H9 (cell line): ENCODE results near the gene MISP. TPM values are rescaled to one million over a fixed set of nuclear protein-coding genes. Genes with fewer than 3 reads are reported as not detected.

Experiments used
- DNase-seq: peaks from one replicate; pipeline ENCODE4 v3.0.0-alpha.2; 2017
- H2AFZ ChIP-seq: one replicate; pipeline ENCODE4 v1.6.1; 2013; ENCODE audit warnings: mild to moderate bottlenecking, low read length, control low read depth, moderate library complexity
- H2AK5ac ChIP-seq: 2 replicates; pipeline ENCODE4 v1.6.1; 2013; ENCODE audit warnings: low read length, control low read depth, mixed read lengths; ENCODE audit not compliant: insufficient read length
- H2BK120ac ChIP-seq: one replicate; pipeline ENCODE4 v1.6.1; 2013; ENCODE audit warnings: low read depth, mild to moderate bottlenecking, low read length, control low read depth, inconsistent platforms; ENCODE audit not compliant: poor library complexity, severe bottlenecking
- H2BK12ac ChIP-seq: 2 replicates; pipeline ENCODE4 v1.6.1; 2013; ENCODE audit warnings: low read length, control low read depth, mixed read lengths, low read depth; ENCODE audit not compliant: insufficient read length
- H2BK15ac ChIP-seq: 2 replicates; pipeline ENCODE4 v1.6.1; 2013; ENCODE audit warnings: low read depth, low read length, control low read depth
- H2BK20ac ChIP-seq: one replicate; pipeline ENCODE4 v1.6.1; 2013; ENCODE audit warnings: low read depth, mild to moderate bottlenecking, low read length, control low read depth, inconsistent platforms; ENCODE audit not compliant: poor library complexity, severe bottlenecking
- H2BK5ac ChIP-seq: 2 replicates; pipeline ENCODE4 v1.6.1; 2013; ENCODE audit warnings: low read length, control low read depth, mixed read lengths; ENCODE audit not compliant: insufficient read length
- H3K14ac ChIP-seq: 2 replicates; pipeline ENCODE4 v1.6.1; 2013; ENCODE audit warnings: low read length, control low read depth; ENCODE audit not compliant: insufficient read depth
- H3K18ac ChIP-seq: 2 replicates; pipeline ENCODE4 v1.6.1; 2013; ENCODE audit warnings: low read depth, mild to moderate bottlenecking, mixed read lengths, low read length, control low read depth; ENCODE audit not compliant: insufficient read length
- H3K23ac ChIP-seq: 2 replicates; pipeline ENCODE4 v1.6.1; 2013; ENCODE audit warnings: low read length, control low read depth, mixed read lengths, low read depth; ENCODE audit not compliant: insufficient read length
- H3K23me2 ChIP-seq: 2 replicates; pipeline ENCODE4 v1.6.1; 2013; ENCODE audit warnings: low read depth, mild to moderate bottlenecking, mixed read lengths, low read length, control low read depth; ENCODE audit not compliant: insufficient read length, poor library complexity, severe bottlenecking
- H3K27ac ChIP-seq: 2 replicates; pipeline ENCODE4 v1.5.1; 2013; ENCODE audit warnings: low read length, control low read depth, mixed read lengths, low read depth; ENCODE audit not compliant: insufficient read length
- H3K27me3 ChIP-seq: 2 replicates; pipeline ENCODE4 v1.6.1; 2013; ENCODE audit warnings: low read length, control low read depth, inconsistent platforms; ENCODE audit not compliant: insufficient read depth
- H3K4ac ChIP-seq: 2 replicates; pipeline ENCODE4 v1.6.1; 2013; ENCODE audit warnings: low read depth, mild to moderate bottlenecking, control low read depth, inconsistent platforms, low read length, moderate library complexity
- H3K4me1 ChIP-seq: 2 replicates; pipeline ENCODE4 v1.6.1; 2013; ENCODE audit warnings: low read length, control low read depth, inconsistent platforms; ENCODE audit not compliant: insufficient read depth
- H3K4me2 ChIP-seq: 2 replicates; pipeline ENCODE4 v1.6.1; 2013; ENCODE audit warnings: low read length, control low read depth, mixed read lengths; ENCODE audit not compliant: insufficient read length, insufficient read depth
- H3K56ac ChIP-seq: 2 replicates; pipeline ENCODE4 v1.6.1; 2013; ENCODE audit warnings: low read depth, mild to moderate bottlenecking, mixed read lengths, low read length, control low read depth; ENCODE audit not compliant: insufficient read length
- H3K79me1 ChIP-seq: 2 replicates; pipeline ENCODE4 v1.6.1; 2013; ENCODE audit warnings: low read depth, mild to moderate bottlenecking, moderate library complexity, low read length, control low read depth, inconsistent platforms; ENCODE audit not compliant: insufficient read depth, poor library complexity, severe bottlenecking
- H3K79me2 ChIP-seq: 2 replicates; pipeline ENCODE4 v1.6.1; 2013; ENCODE audit warnings: low read length, control low read depth, inconsistent platforms; ENCODE audit not compliant: insufficient read depth
- H3K9ac ChIP-seq: 2 replicates; pipeline ENCODE4 v1.6.1; 2013; ENCODE audit warnings: low read length, control low read depth, mixed read lengths; ENCODE audit not compliant: insufficient read length; ENCODE audit errors: extremely low read depth
- H3K9me3 ChIP-seq: one replicate; pipeline ENCODE4 v1.6.1; 2013; ENCODE audit warnings: low read depth, low read length, inconsistent platforms; ENCODE audit not compliant: control insufficient read depth
- H3T11ph ChIP-seq: one replicate; pipeline ENCODE4 v1.6.1; 2013; ENCODE audit warnings: mild to moderate bottlenecking, low read length, control low read depth, inconsistent platforms
- H4K20me1 ChIP-seq: one replicate; pipeline ENCODE4 v1.6.1; 2013; ENCODE audit not compliant: control insufficient read depth, insufficient read length, insufficient read depth
- H4K5ac ChIP-seq: 2 replicates; pipeline ENCODE4 v1.6.1; 2013; ENCODE audit warnings: low read depth, mild to moderate bottlenecking, mixed read lengths, low read length, control low read depth; ENCODE audit not compliant: insufficient read length
- H4K8ac ChIP-seq: replicated peaks from 2 replicates; pipeline ENCODE4 v1.6.1; 2013; ENCODE audit warnings: low read length, control low read depth, mixed read lengths, low read depth; ENCODE audit not compliant: insufficient read length
- H4K91ac ChIP-seq: 2 replicates; pipeline ENCODE4 v1.6.1; 2013; ENCODE audit warnings: low read depth, mild to moderate bottlenecking, moderate library complexity, mixed read lengths, low read length, control low read depth; ENCODE audit not compliant: insufficient read length
- H3K27ac Mint-ChIP-seq, 3 experiments: 2 replicates in 2 of 3; 3 replicates in 1 of 3; pipeline ENCODE4 v1.8.0; 2020 to 2021; ENCODE audit warnings: mixed read lengths in 3 of 3, mild to moderate bottlenecking in 1 of 3, moderate library complexity in 1 of 3
- H3K27me3 Mint-ChIP-seq: 2 replicates; pipeline ENCODE4 v1.8.0; 2021; ENCODE audit warnings: low read depth, mild to moderate bottlenecking, moderate library complexity, mixed read lengths
- H3K36me3 Mint-ChIP-seq, 3 experiments: 2 replicates in 2 of 3; 3 replicates in 1 of 3; pipeline ENCODE4 v1.8.0; 2020 to 2021; ENCODE audit warnings: low read depth in 3 of 3, mixed read lengths in 3 of 3; ENCODE audit not compliant: insufficient read depth in 1 of 3
- H3K4me1 Mint-ChIP-seq, 2 experiments: 2 replicates each; pipeline ENCODE4 v1.8.0; 2020; ENCODE audit warnings: mixed read lengths in 2 of 2
- H3K4me3 Mint-ChIP-seq, 2 experiments: 2 replicates in 1 of 2; 3 replicates in 1 of 2; pipeline ENCODE4 v1.8.0; 2020 to 2021; ENCODE audit warnings: mild to moderate bottlenecking in 2 of 2, mixed read lengths in 2 of 2, moderate library complexity in 1 of 2
- H3K9me3 Mint-ChIP-seq, 2 experiments: 2 replicates in 1 of 2; 3 replicates in 1 of 2; pipeline ENCODE4 v1.8.0; 2020; ENCODE audit warnings: mild to moderate bottlenecking in 2 of 2, mixed read lengths in 2 of 2, moderate library complexity in 1 of 2
- CTCF ChIP-seq: fragments of 200-600 bp; sonication (generic); conservative IDR thresholded peaks from 3 replicates; pipeline ENCODE4 v1.8.0; 2021; ENCODE audit warnings: antibody characterized with exemption, mild to moderate bottlenecking
- WGBS: extraction: QIAGEN DNeasy Blood & Tissue Kit; methylation state at CpG from one replicate; pipeline ENCODE4 v1.1.7; 2013; ENCODE audit warnings: missing lambda C conversion rate, low lambda C conversion rate, mixed read lengths; ENCODE audit not compliant: insufficient read length; ENCODE audit errors: extremely low coverage; 5-methylcytosine and 5-hydroxymethylcytosine counted together
- total RNA-seq: library from RNA; stranded (reverse); gene quantifications from 2 replicates; pipeline ENCODE4 v1.2.1, GENCODE V29; 2021

The MISP gene
- total RNA-seq, 1 experiment from 2014 or later, result 0.44 TPM

DNA sequence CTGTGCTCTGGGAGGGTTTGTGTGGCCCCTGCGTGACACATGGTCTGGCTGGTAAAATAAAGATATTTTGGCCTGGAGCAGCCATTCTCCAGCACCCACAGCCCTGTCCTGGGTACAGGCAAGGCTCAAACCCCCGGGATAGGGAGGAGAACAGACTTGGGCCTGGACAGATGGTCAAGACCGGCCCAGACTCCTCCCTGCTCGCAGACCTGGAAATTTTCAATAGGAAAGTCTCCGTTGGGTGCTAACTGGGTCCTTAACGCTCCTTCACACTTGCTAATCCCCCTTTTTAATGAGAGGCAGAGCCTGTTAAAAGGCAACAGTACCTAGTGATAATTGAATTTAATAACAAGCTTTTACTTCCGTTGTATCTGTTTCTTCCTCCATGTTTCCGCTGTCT lies 39.7 kb upstream of the MISP start:
- Histone ChIP-seq H2BK5ac (no peak overlapping the region), H3K23ac (no peak overlapping the region), H4K20me1 (no peaks in the 10 kb centered on the region), H3K23me2 (peaks cover 8% of the 10 kb centered on the region), H3K4ac (no peak overlapping the region), H4K91ac (no peak overlapping the region), H3K4me2 (no peak overlapping the region), H3K79me2 (no peaks in the 10 kb centered on the region), H3K18ac (no peak overlapping the region), H3K27ac (no peak overlapping the region), H2AK5ac (no peak overlapping the region), H3K79me1 (no peaks in the 10 kb centered on the region), H2BK20ac (no peak overlapping the region), H4K5ac (no peak overlapping the region), H3K9ac (no peak overlapping the region), H3K14ac (no peak overlapping the region), H2BK12ac (no peak overlapping the region), H3K4me1 (no peaks in the 10 kb centered on the region; the same call in 1 of the 2 replicates), H3K9me3 (no peaks in the 10 kb centered on the region), H2AFZ (no peak overlapping the region), H3K56ac (no peak overlapping the region), H3T11ph (no peak overlapping the region), H2BK120ac (no peak overlapping the region), H2BK15ac (no peak overlapping the region), H4K8ac (no peak overlapping the region), H3K27me3 (no peaks in the 10 kb centered on the region)
- Mint-ChIP-seq H3K36me3 (peaks cover 8 to 12% (median 11%) of the 10 kb centered on the region in 3 experiments), H3K4me3 (peak overlapping the region; percentile 33 to 39; a peak in 4 of 5 replicates), H3K4me1 (peaks cover 9 to 11% of the 10 kb centered on the region in 2 experiments), H3K9me3 (peaks cover 12 to 16% of the 10 kb centered on the region in 2 experiments), H3K27ac (0 out of 7 replicates have a peak overlapping the region, but pooled peaks of 1 of the 3 experiments have one; percentile 44), H3K27me3 (peaks cover 16% of the 10 kb centered on the region)
- WGBS, result no CpG with 5 or more reads among the region's 8 CpGs
- no peak for DNase-seq
- TF ChIP-seq CTCF, result no peak
